Parathyroid adenoma (tissue), 2 donors: Measurements from ENCODE around the gene FBXO9.

Experiments used
- H2AFZ ChIP-seq: fragments of 300-600 bp; sonication (generic); one replicate; pipeline ENCODE4 v1.7.0; 2017; ENCODE audit warnings: antibody characterized with exemption, mild to moderate bottlenecking
- H3K27ac ChIP-seq: fragments of 300-600 bp; sonication (generic); one replicate; pipeline ENCODE4 v1.7.0; 2017
- H3K27me3 ChIP-seq: fragments of 300-600 bp; sonication (generic); one replicate; pipeline ENCODE4 v1.7.0; 2017; ENCODE audit warnings: low read length; ENCODE audit not compliant: control insufficient read depth, insufficient read depth
- H3K36me3 ChIP-seq: fragments of 300-600 bp; sonication (generic); one replicate; pipeline ENCODE4 v1.7.0; 2017; ENCODE audit warnings: low read length; ENCODE audit not compliant: control insufficient read depth, insufficient read depth
- H3K4me1 ChIP-seq: fragments of 300-600 bp; sonication (generic); one replicate; pipeline ENCODE4 v1.7.0; 2017; ENCODE audit warnings: control low read depth
- H3K4me2 ChIP-seq: fragments of 300-600 bp; sonication (generic); one replicate; pipeline ENCODE4 v1.7.0; 2017; ENCODE audit warnings: low read length
- H3K4me3 ChIP-seq: fragments of 300-600 bp; sonication (generic); one replicate; pipeline ENCODE4 v1.7.0; 2017; ENCODE audit warnings: low read depth, low read length
- H3K79me2 ChIP-seq: fragments of 300-600 bp; sonication (generic); one replicate; pipeline ENCODE4 v1.7.0; 2017; ENCODE audit warnings: control low read depth
- H3K9ac ChIP-seq: fragments of 300-600 bp; sonication (generic); one replicate; pipeline ENCODE4 v1.7.0; 2017; ENCODE audit warnings: mild to moderate bottlenecking
- H3K9me3 ChIP-seq: fragments of 300-600 bp; sonication (generic); one replicate; pipeline ENCODE4 v1.7.0; 2017; ENCODE audit warnings: low read length; ENCODE audit not compliant: control insufficient read depth
- TF ChIP-seq, protein P1 (sequence below): fragments of 300-600 bp; sonication (generic); IDR thresholded peaks from one replicate; pipeline ENCODE4 v1.7.0; 2017; ENCODE audit warnings: antibody characterized with exemption, mild to moderate bottlenecking
- donor health status: primary hyperparathyroidism.

FBXO9 gene

DNA sequence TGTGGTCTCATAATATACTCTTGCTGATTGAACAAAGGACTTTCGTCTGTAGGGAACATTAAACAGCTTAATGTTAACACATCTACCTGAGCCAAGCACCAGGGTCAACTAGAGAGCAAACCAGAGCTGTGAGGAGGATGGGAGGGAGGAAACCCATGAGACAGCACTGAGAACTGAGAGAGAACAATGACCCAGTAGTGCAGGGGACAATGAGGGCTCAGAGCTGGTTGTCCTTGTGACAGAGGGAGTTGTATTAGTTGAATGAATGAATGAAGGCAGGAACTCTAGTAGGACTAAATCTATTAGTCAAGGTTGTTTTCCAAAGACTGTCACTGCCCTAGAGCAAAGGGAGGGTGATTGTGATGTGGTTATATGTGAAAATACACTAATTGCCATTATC lies 41.9 kb upstream of the FBXO9 start:
- Histone ChIP-seq H2AFZ (no peak overlapping the region), H3K27me3 (no peaks in the 10 kb centered on the region), H3K79me2 (no peaks in the 10 kb centered on the region), H3K4me2 (no peak overlapping the region), H3K4me3 (no peak overlapping the region), H3K36me3 (no peaks in the 10 kb centered on the region), H3K27ac (no peak overlapping the region), H3K4me1 (no peaks in the 10 kb centered on the region), H3K9ac (no peak overlapping the region), H3K9me3 (no peaks in the 10 kb centered on the region)
- TF ChIP-seq, protein P1, sequence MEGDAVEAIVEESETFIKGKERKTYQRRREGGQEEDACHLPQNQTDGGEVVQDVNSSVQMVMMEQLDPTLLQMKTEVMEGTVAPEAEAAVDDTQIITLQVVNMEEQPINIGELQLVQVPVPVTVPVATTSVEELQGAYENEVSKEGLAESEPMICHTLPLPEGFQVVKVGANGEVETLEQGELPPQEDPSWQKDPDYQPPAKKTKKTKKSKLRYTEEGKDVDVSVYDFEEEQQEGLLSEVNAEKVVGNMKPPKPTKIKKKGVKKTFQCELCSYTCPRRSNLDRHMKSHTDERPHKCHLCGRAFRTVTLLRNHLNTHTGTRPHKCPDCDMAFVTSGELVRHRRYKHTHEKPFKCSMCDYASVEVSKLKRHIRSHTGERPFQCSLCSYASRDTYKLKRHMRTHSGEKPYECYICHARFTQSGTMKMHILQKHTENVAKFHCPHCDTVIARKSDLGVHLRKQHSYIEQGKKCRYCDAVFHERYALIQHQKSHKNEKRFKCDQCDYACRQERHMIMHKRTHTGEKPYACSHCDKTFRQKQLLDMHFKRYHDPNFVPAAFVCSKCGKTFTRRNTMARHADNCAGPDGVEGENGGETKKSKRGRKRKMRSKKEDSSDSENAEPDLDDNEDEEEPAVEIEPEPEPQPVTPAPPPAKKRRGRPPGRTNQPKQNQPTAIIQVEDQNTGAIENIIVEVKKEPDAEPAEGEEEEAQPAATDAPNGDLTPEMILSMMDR = no peak

DNA sequence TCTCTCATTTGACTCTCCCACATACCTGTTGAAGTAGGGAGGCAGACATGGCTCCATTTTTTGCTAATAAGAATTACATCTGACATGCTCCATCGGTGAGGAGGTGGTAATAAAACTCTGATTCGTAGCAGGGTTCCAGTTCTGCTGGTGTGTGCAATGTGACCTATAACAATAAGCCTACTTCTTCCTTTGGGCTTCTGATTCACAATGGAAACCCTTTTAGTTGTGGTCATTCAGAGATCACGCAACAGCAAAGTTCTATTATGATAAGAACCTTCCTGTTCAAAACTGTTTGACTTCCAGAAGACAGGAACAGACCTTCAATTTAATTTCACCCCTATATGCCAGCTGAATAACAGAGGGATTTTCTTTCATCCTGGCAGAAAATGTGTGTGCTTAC lies 38.7 kb upstream of the FBXO9 start:
- Histone ChIP-seq H3K36me3 (no peaks in the 10 kb centered on the region), H3K9me3 (no peaks in the 10 kb centered on the region), H2AFZ (no peak overlapping the region), H3K79me2 (no peaks in the 10 kb centered on the region), H3K27me3 (no peaks in the 10 kb centered on the region), H3K4me1 (no peaks in the 10 kb centered on the region), H3K9ac (no peak overlapping the region), H3K4me3 (no peak overlapping the region), H3K4me2 (no peak overlapping the region), H3K27ac (no peak overlapping the region)
- TF ChIP-seq, protein P1 = no peak

DNA sequence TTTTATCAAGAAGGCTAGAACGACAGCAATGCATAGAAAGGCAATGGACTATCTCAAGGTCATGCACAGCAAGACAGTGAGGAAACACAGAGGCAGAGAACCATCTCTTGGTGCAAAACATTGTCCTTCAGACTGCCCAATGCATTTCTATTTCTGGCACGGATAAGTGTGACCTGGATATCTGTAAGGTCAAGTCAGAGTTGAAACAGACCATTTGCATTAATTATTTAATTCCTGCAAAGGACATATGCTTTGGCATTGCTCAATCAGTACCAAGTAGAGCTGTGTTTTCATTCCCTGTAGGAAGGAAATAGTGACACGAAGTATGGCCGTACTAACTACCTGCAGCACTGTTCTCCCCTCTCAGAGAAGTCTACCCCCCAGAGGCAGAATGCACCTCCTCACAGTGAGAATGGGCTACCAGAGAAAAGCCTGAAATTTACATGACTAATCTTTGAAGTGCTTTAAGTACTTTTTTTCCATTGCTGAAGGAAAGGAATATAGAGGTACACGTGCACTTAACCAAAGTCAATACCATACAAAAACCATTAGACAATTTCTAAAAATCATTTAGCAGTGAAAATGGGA lies 38.0 kb upstream of the FBXO9 start:
- Histone ChIP-seq H3K27me3 (no peaks in the 10 kb centered on the region), H3K4me1 (no peaks in the 10 kb centered on the region), H2AFZ (no peak overlapping the region), H3K36me3 (no peaks in the 10 kb centered on the region), H3K79me2 (no peaks in the 10 kb centered on the region), H3K9me3 (no peaks in the 10 kb centered on the region), H3K9ac (no peak overlapping the region), H3K27ac (no peak overlapping the region), H3K4me2 (no peak overlapping the region), H3K4me3 (no peak overlapping the region)
- TF ChIP-seq, protein P1 = no peak

DNA sequence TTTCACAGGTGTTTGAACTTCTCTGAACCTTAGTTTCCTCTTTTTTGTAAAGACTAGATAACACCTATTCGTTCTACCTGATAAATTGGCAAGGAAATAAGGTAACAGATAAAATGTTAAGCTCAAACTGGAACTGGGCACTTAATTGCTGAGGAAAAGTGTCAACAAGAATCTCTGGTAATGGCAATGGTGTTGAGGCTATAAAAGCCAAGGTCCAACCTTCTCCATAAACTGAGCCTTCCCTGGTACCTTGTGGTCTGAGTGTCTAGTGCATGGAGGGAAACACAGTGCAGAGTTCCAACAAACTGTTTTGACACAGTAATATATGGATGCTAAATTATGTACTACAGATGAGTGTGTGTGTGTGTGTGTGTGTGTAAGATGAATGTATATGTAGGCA lies 36.7 kb upstream of the FBXO9 start:
- Histone ChIP-seq H3K9ac (no peak overlapping the region), H3K4me1 (no peaks in the 10 kb centered on the region), H3K4me2 (no peak overlapping the region), H2AFZ (no peak overlapping the region), H3K9me3 (no peaks in the 10 kb centered on the region), H3K79me2 (no peaks in the 10 kb centered on the region), H3K36me3 (no peaks in the 10 kb centered on the region), H3K4me3 (no peak overlapping the region), H3K27me3 (no peaks in the 10 kb centered on the region), H3K27ac (no peak overlapping the region)
- TF ChIP-seq, protein P1 = no peak

DNA sequence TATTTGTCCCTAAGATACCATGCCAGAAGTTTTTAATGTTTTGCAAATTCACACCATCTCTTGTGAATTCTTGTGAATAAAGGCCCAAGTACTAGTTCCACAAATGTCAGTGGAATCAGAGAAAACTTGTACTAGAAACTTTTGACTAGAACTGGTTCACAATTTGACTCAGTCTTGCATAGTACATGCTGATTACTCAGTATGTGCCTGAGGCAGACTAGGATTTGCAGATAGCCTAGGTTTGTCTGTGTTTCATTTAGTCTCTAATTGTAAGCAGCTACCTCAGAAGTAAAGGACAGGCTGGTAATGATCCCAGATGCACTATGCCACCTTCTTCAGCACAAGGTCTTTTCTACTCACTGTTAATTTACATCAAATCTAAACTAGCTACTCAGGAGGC lies 35.9 kb upstream of the FBXO9 start:
- TF ChIP-seq, protein P1 = no peak
- Histone ChIP-seq H3K9ac (no peak overlapping the region), H3K4me2 (no peak overlapping the region), H3K4me3 (no peak overlapping the region), H3K79me2 (no peaks in the 10 kb centered on the region), H3K9me3 (no peaks in the 10 kb centered on the region), H3K4me1 (no peaks in the 10 kb centered on the region), H3K27me3 (no peaks in the 10 kb centered on the region), H3K36me3 (no peaks in the 10 kb centered on the region), H3K27ac (no peak overlapping the region), H2AFZ (no peak overlapping the region)
